ENCODE results near the gene IPO5.
"Not testable (repeated sequence)": the region's sequence is repeated elsewhere in the genome, so short reads cannot be mapped to it uniquely, and the experiment has no call there.

The IPO5 gene

GRCh38 chr13:97951376-97951775, 2.1 kb upstream of the IPO5 start:
- no peak for DNase-seq

- not testable (repeated sequence) for DNase-seq
These were observed 644 bp upstream of the IPO5 start for GRCh38 chr13:97952831-97953230.

- DNase-seq: no peak
These were observed 7.9 kb downstream of the IPO5 start for GRCh38 chr13:97961340-97961739.

- no peak for DNase-seq
These were observed 9.4 kb downstream of the IPO5 start for GRCh38 chr13:97962887-97963286.

GRCh38 chr13:97967226-97967625, 13.8 kb downstream of the IPO5 start:
- no peak for DNase-seq

DNA sequence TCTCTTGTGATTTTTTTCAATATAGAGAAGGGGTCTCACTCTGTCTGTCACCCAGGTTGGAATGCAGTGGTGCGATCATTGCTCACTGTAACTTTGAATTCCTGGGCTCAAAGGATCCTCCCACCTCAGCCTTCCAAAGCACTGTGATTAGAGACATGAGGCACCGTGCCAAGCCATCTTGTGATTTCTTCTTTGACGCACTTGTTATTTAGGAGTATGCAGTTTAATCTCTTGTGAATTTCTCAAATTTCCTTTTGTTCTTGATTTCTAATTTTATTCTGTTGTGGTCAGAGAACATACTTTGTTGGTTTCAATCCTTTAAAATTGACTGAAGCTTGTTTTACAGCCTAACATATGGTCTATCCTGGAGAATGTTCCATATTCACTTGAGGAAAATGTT, 14.5 kb downstream of the IPO5 start:
- DNase-seq: no peak

- no peak for DNase-seq
These were observed 18.0 kb downstream of the IPO5 start for GRCh38 chr13:97971519-97971918.

- DNase-seq: no peak
These were observed 21.3 kb downstream of the IPO5 start for GRCh38 chr13:97974773-97975172.

- DNase-seq: no peak
These were observed 21.9 kb downstream of the IPO5 start for GRCh38 chr13:97975280-97975847.

DNA sequence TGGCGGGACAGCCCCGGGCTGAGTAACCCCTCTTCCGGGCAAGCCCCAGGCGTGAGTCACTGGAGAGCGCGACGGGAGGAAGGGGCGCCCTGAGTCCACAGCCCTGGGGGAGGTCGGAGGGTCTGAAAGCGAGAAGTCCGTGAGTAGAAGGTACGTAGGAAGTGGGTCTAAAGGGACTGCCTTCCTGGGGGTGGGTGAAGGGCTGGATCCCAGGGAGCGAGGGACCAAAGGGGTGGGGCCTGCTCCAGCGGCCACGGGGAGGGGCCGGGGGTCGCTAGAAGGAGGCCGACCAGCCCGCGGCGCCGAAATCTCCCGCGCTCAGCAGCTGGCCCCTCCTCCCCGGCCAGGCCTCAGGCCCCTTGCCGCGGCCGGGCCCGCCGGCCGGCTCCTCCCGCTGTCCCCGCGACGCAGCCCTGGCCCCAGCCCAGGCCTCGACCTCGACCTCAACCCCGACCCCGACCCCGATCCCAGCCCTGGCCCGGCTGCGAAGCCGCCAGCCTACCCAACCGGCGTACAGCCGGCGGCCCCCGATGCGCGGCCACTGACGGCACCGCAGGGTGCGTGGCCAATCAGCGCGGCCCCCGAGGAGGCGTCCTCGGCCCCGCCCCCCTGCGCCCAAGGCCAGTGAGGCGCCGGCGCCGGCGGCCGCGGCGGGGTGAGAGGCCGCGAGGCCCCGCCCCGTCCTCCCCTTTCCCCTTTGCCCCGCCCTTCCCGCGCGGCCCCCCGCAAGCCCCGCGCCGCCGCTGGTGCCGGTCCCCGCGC, 22.6 kb downstream of the IPO5 start:
- peak; percentile 80 for DNase-seq

GRCh38 chr13:97976610-97977521, 23.4 kb downstream of the IPO5 start:
- DNase-seq: no peak

- no peak for DNase-seq
These were observed 24.5 kb downstream of the IPO5 start for GRCh38 chr13:97977982-97978381.

DNA sequence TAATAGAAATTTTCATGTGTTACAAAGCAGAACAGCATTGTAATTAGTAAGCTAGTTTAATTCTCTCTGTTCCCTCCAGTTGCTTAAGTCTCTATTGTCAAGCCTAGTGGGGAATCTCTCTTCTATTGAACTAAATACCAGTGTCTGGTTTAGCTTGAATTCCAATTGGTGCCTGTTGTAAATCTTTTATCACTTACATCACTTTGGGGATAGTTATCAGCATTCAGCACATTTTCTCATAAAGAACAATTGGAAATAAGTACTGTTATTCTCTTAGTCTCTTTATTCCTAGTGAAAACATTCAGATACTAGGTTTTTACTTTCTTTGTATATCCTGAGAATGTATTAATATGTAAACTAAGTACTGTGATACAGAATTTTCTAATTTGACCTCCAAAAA, 25.2 kb downstream of the IPO5 start:
- no peak for DNase-seq

- DNase-seq: no peak
These were observed 25.6 kb downstream of the IPO5 start for GRCh38 chr13:97979051-97979450.

DNA sequence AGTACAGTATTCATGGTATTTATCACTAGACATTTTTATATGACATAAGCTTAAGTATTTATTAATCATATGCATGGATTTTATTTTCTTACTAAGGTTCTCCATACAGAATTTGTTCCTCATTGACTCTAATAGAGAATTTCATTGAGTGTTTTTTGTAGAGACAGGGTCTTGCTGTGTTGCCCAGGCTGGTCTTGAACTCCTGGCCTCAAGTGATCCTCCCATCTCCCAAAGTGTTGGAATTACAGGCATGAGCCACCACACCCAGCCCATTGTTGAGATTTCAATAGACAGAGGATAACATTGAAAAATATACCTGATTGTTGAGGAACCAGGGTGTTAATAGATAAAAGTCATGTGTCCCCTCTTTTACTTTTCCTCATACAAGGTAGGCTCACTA, 26.1 kb downstream of the IPO5 start:
- no peak for DNase-seq

DNA sequence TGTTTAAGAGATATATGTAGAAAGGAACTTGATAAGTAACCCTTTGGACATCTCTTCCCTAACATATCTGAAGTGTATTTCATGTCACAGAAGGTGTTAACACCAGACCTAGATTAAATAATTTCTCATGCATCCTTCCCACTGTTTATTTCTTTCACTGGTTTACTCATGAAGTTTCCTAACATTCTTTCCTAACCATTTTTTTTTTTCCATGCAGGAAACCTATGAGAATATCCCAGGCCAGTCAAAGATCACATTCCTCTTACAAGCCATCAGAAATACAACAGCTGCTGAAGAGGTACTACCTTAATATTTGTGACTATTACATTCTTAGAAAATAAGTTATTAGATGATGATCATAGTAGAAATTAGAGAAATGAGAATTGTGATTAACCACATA, 28.8 kb downstream of the IPO5 start:
- no peak for DNase-seq

GRCh38 chr13:97986835-97987234, 33.4 kb downstream of the IPO5 start:
- peak; percentile 90 for DNase-seq

GRCh38 chr13:97999653-98000052, 46.2 kb downstream of the IPO5 start:
- no peak for DNase-seq

- DNase-seq: no peak
These were observed 50.6 kb downstream of the IPO5 start for GRCh38 chr13:98004107-98004506.

GRCh38 chr13:98004997-98005396, 51.5 kb downstream of the IPO5 start:
- DNase-seq: not testable (repeated sequence)

DNA sequence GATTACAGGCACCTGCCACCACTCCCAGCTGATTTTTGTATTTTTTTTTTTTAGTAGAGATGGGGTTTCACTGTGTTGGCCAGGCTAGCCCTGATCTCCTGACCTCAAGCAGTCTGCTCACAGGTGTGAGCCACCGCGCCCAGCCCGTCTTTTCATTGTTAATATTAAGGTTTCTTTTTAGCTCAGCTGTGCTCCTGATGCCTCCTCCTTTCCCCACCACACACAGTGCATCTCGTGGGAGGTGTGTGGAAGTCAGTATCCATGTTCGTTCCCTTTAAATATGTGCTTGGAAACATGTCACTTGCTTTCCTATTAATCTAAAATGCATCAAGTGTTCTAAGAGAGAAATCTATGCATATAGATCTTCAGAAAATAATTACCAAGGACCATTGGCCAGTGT, 53.5 kb downstream of the IPO5 start:
- no peak for DNase-seq

GRCh38 chr13:98013241-98013640, 59.8 kb downstream of the IPO5 start:
- no peak for DNase-seq

GRCh38 chr13:98014766-98015165, 61.3 kb downstream of the IPO5 start:
- DNase-seq: peak; percentile 20

- DNase-seq: no peak
These were observed 64.8 kb downstream of the IPO5 start for GRCh38 chr13:98018293-98018692.
